Sigmoid colon (tissue), 3 donors: ENCODE results near the gene RALGDS.

ENCODE experiments used
- POLR2A ChIP-seq, 2 donors: fragments of 450-650 bp; IDR thresholded peaks; one replicate each; pipeline ENCODE4 v1.6.1; 2016; ENCODE audit warnings: antibody characterized with exemption in 2 of 2, mild to moderate bottlenecking in 2 of 2, moderate library complexity in 2 of 2
- TF ChIP-seq, protein P1 (sequence below), 4 experiments: fragments of 450-650 bp in 3 of 4; fragments of 200-600 bp in 1 of 4; IDR thresholded peaks; one replicate each; pipeline ENCODE4 v1.5.1; 2016 to 2019; ENCODE audit warnings: antibody characterized with exemption in 4 of 4, mild to moderate bottlenecking in 3 of 4, moderate library complexity in 2 of 4

DNA sequence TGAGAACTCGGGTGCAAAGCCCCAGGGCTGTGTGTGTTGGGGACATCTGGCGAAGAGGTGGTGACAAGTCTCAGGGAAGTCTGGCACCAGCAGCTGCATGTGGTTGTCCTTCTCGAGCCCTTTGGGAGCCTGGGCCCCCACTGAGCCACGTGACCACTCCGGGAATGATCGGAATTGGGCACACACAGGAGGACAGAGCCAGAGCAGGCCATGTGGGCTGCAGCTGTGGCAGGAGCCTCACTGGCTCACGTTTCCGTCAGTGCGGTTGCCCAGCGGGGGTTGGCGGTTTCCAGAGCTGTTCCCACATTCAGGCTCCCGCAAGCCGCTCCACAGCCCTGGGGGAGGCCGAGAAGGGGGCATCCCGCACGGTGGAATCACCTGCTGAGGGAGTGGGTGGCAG is 66.1 kb downstream of the RALGDS start:
- TF ChIP-seq, protein P1, sequence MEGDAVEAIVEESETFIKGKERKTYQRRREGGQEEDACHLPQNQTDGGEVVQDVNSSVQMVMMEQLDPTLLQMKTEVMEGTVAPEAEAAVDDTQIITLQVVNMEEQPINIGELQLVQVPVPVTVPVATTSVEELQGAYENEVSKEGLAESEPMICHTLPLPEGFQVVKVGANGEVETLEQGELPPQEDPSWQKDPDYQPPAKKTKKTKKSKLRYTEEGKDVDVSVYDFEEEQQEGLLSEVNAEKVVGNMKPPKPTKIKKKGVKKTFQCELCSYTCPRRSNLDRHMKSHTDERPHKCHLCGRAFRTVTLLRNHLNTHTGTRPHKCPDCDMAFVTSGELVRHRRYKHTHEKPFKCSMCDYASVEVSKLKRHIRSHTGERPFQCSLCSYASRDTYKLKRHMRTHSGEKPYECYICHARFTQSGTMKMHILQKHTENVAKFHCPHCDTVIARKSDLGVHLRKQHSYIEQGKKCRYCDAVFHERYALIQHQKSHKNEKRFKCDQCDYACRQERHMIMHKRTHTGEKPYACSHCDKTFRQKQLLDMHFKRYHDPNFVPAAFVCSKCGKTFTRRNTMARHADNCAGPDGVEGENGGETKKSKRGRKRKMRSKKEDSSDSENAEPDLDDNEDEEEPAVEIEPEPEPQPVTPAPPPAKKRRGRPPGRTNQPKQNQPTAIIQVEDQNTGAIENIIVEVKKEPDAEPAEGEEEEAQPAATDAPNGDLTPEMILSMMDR (IDR thresholded peaks at IDR 0.05): no peak
- no peak for TF ChIP-seq POLR2A (IDR thresholded peaks at IDR 0.05)
